HG03064 (cell line): ENCODE data around the gene SAMHD1.
A peak's percentile ranks its signal among the peaks of the same experiment; 100 is the strongest.
"Not testable (repeated sequence)": the region's sequence is repeated elsewhere in the genome, so short reads cannot be mapped to it uniquely, and the experiment has no call there.

Experiments used
- ATAC-seq: cut with Tn5 transposase; IDR thresholded peaks from one replicate; pipeline ENCODE4 v1.9.1; 2021; ENCODE audit warnings: low read depth; ENCODE audit not compliant: unreplicated experiment

The SAMHD1 gene

DNA sequence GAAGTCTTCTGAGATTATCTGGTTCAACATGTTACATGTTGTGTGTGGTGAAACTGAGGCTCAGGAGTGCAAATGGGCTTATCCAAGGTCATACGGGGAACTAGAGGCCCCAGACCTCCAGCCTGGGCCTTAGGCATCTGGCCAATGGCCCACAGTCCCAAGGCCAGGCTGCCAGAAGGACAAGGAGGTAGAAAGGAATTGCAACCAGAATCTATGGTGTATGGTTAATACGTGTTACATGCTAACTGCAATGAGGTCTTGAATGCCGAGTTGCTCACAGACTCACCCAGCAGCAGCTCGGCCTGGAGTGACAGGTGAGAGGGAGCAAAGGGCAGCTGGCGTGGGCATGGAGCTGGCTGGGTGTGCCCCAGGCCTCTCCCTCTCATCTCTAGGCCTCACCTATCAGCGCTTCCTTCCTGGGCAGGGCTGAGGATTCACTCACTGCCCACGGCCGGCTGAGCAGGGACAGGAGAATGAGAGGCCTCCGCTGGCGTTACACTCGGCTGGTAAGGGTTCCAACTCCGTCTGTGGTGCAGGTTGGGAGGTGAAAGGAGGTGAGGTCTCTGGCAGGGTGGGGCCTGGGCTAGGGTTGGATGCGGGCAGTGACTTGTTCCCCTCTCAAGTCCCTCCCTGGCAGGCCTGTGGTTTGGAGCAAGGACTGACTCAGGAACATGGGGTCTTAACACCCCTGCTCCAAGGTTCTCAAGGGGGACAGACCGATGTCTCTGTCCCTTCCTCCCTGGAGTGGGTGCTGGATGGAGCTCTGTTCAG is 75.6 kb downstream of the SAMHD1 start, which contains the start of gene TLDC2:
Gene TLDC2 (plus strand): TSS at position 437 of the 771 bp plus-strand sequence. CDS start 37 bp downstream, at position 474.
- ATAC-seq = no peak

DNA sequence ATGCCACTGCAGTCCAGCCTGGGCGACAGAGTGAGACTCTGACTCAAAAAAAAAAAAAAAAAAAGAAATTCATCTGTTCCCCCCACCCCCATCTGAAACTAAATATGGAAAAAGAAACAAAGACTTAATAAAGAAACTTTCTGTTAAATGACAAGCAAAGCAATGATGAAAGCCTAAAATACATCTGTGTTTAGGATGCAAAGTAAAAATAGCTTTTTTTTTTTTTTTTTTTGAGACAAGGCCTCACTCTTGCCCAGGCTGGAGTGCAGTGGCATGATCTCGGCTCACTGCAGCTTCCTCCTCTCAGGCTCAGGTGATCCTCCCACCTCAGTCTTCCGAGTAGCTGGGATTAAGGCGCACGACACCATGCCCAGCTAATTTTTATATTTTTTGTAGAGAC is 76.4 kb downstream of the SAMHD1 start:
- not testable (repeated sequence) for ATAC-seq

DNA sequence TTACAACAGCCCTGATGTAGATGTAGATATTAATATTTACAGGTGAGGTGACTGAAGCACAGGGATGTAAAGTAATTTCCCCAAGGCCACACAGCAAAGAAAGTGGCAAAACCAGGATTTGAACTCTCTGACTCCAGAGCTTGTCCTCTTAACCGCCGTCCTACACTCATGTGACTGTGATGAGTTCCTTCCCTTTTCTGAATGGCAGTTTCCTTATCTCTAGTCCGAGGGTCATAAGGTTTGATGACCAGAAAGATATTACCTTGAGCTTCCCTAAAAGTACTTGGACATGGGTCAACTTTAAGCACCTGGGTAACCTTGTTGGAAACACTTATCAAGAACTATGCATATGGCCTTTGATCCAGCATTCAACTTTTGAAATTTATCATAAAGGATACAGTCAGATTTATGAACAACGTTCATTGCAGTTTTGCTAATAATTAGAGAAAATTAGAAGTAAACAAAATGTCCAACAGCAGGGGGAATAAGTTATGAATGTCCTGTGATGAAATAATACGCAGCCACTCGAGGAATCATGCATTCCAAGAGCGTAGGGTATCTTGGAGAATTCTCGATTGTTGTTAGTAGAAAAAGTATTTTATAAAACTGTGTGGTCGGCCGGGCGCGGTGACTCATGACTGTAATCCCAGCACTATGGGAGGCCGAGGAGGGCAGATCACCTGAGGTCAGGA is 77.9 kb downstream of the SAMHD1 start:
- no peak for ATAC-seq

- no peak for ATAC-seq
These were observed 78.7 kb downstream of the SAMHD1 start for GRCh38 chr20:36872852-36873251.

DNA sequence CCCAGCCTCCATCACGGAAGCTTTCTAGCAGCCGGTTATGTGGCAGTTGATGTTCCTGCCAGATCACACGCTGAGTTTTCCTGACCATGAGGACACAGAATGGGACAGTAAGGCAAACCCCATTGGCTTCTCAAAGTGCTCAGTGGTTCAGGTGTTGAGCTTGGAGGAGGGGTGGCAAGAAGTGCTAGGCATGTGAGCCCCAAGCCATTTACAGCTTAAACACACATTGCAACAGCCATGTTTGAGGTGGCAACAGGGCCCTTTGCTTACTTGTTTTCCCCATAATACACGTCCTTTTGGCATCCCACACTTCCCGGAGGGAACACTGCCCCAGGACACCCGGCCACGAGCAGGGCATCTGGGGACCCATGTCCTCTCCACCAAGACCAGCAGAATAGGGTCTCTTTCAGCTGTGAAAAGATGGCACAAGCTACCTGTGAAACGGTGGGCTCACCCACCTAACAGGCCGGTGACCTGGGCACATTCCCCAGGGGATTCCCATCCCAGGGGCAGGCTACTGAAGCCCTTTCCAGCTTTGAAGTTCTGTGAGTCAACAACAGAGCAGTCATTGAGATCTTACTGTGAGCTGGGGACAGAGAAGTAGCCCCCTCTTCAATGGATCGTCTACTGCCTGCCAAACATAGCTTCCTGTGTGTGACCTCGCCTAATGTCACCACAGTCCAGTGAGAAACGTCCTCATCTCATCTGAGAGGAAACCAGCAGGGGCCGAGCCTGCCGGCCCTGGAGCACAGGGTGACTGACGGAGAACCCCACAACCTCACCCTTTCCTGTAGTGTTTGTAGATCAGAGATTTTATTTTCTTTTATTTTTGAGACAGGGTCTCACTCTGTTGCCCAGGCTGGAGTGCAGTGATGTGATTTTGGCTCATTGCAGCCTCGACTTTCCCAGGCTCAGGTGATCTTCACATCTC is 79.6 kb downstream of the SAMHD1 start:
- no peak for ATAC-seq

GRCh38 chr20:36866681-36867495 is 84.6 kb downstream of the SAMHD1 start:
- ATAC-seq = no peak

DNA sequence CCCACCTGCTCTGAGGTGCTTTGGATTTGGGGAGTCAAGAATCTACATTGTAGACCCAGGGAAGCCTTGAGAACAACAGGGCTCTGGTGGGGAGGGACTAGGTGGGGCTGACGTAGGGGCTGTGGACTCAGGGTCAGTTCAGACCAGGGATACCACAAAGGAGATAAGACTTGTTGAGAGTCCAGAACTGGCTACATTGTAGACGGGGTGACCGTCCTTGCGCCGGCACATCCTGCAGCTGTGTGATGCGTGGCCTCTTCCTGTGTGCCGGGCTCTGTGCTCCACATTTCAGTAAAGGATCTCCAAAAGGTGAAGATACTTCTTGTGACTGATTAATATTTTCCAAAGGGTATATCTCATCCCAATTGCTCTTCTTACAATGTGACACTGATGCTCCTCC is 85.3 kb downstream of the SAMHD1 start:
- ATAC-seq = no peak

DNA sequence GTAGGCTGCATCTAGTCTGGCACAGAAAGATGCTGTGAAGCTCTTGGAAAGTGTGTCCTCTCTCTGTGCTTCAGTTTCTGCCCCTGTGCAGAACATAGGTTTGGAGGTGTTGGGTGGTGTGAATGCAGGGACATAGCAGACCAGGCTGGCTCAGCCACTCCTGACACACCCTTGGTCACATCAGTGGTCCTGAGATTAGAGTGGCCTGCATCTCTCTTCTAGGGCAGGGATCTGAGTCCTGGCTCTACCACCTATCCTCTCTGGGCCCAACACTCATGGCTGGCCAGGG is 85.7 kb downstream of the SAMHD1 start:
- ATAC-seq = no peak

- no peak for ATAC-seq
These were observed 86.2 kb downstream of the SAMHD1 start for GRCh38 chr20:36865076-36865860.

DNA sequence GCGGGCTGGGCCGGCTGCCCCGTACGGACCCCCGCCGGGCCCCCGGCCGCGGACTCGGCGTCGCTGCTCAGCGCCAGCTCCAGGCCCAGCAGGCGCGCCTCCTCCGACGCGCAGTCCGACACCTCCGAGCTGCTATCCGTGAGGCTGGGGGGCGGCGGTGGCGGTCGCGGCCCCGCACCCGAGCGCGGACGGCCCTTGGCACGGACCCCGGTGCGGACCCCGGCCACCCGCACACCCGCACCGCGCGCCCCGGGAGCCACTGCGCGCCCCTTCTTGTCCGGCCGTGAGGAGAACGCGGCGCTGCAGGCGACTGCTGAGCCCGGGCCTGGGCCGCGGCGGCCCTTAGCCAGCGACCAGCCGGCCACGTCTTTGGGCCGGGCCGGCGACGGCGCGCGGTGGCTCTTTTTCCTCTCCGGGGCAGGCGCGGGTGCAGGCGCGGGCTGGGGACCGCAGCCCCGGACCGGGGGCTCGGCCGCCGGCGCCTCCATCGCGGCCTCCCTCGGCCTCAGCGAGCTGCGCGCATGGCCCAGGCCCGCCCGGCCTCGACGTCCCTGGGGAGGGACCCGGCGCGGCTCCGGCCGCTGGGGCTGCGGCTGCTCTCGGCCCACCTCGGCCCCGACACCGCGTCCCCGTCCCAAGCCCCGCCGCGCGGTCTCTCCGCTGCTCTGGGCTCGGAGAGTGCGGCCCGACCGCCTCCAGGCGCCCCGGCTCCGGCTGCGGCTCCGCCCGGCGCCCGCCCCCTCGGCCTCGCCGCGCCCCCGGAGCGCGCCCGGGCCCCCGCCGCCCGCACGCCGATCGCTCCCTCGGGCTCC is 88.4 kb downstream of the SAMHD1 start:
- peak; percentile 32 for ATAC-seq

DNA sequence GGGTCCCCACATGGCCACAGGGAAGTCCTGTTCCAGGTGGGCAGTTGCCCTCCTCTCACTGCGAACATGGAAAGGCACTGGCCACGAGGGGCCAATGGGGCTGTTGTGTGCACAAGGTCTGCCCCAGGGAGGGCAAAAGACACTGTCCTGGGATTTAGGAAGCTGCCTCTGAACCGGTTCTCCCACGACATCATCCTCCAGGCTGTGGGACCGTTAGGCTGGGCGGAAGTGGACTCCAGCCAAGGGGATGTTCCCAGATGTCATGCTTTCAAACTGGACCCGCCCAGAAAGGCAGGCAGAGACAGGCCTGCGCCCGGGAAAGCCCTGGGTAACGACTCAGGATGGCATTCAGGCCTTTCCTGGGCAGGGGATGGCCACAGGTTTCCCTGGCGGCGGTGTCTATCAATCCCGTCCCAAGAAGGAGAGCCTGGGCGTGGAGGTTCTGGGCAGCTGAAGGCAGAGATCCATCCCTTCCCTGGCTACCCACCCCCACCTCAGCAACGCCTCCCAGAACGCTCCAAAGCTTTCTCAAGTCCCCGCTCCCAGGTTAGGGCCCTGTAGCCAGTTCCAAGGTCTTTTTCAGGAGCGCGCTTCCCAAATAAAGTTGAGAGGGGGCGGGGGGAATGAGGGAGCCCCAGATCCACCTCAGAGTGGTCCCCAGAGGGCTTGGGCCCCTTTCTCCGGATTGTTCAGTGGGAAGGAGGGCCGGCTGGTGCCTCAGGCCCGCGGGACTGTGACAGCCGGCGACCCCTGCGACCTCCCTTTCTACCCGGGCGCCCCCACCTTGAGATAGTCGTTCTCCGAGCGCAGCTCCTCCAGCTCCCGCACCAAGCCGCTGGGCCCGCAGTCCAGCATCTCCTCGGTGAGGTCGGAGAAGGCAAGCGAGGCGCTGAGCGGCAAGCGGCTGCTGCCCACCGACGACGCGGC is 89.4 kb downstream of the SAMHD1 start:
- ATAC-seq = no peak

GRCh38 chr20:36861625-36861874 is 90.0 kb downstream of the SAMHD1 start:
- no peak for ATAC-seq

DNA sequence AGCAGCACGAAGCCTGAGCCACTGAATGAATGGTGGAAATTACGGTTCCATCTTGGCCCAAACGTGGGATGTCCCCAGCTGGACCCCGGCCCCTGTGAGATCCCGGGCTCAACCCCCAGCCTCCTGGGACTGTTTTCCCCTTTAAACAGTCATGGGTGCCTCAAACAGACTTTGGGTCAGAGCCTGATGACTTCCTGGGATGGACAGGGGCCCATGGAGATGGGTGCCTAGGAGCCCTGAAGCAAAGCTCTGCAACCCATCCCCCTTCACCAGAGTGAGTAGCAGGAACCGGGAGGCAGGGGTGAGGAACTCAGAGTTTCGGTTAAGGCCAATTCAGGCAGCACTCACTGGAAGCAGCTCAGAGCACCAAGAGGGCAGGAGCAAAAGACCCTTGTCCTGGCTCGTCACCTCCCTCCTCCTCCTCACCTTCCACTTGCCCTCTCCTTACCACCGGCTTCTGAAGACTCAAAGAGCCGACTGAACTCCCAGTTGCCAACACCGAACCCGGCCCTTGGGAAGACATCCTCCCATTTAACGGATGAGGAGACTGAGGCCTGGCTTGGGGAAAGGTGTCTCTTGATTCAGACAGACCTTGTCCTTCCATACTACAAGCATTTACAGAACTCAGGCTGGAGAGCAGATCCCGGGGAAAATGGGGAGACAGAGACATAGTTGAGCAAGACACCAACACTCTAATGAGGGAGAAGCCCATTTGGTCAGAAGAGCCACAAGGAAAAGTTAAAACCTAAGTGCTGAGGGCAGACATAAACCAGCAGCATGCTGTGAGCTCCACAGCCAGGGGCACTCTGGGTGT is 90.5 kb downstream of the SAMHD1 start:
- no peak for ATAC-seq

- no peak for ATAC-seq
These were observed 91.2 kb downstream of the SAMHD1 start for GRCh38 chr20:36860339-36860738.

DNA sequence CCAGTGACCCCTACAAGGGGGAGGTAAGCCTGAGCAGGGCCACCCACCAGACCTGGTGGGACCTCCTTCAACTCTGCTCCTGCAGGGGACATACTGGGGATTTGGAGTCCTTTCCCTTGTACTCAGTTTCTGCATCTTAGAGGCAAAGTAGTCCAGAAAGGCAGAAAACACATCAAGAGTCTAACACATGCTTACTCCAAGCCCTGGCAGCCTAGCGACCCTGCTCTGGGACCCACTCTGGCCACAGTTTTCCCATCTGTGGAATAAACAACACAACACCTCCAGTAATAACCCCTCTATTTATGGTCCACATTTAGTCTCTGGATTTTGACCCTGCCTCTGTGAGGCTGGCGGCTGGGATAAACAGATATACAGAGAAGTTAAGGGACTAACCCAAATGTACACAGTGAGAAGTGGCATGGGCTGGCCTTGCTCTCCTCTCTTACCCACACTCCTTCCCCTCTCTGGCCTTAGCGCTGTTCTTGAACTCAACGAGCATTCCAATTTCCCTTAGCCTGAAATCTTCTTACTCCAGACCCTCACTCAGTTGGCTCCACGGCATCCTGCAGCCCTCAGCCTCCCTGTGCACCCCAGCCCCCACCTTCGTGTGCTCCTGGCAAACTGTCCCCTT is 91.7 kb downstream of the SAMHD1 start:
- no peak for ATAC-seq

DNA sequence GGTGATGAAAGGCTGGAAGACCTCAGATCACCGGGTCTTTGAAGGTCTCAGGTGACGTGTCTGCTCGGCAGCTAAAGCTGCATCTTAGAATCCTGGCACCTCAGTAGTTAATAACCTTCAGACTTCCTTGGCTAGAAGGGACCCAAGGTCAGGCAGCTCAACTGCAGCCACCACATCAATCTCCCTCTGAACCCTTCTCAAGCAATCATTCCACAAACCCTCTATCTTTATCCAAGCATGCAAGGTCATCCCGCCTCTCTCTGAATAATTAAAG is 92.3 kb downstream of the SAMHD1 start:
- no peak for ATAC-seq
